SK-N-SH (cell line): ENCODE measurements around the gene CELA3A. TPM values are rescaled to one million over a fixed set of nuclear protein-coding genes. Genes with fewer than 3 reads are reported as not detected.
A peak's percentile ranks its signal among the peaks of the same experiment; 100 is the strongest.

Source experiments
- CTCF ChIA-PET: fragments of 300-600, 350-600 bp; formaldehyde crosslinking; extraction: SDS; loops from one replicate; lab custom pipeline; 2021; lab: Yijun Ruan, JAX
- POLR2A ChIA-PET: fragments of 350-600 bp; sonication (Branson Sonifier 250); formaldehyde crosslinking; extraction: SDS; loops from one replicate; lab custom pipeline; 2020; ENCODE audit warnings: antibody characterized with exemption, inconsistent platforms; lab: Yijun Ruan, JAX
- DNase-seq: peaks from one replicate; pipeline ENCODE4 v3.0.0; 2012
- H2AFZ ChIP-seq: fragments of 200-600 bp; sonication (generic); 2 replicates; pipeline ENCODE4 v1.8.1; 2016; ENCODE audit warnings: antibody characterized with exemption, mild to moderate bottlenecking, low read depth
- H3F3A ChIP-seq: fragments of 200-600 bp; sonication (generic); replicated peaks from 2 replicates; pipeline ENCODE3; 2016; ENCODE audit warnings: antibody characterized with exemption, mild to moderate bottlenecking; ENCODE audit not compliant: insufficient read depth
- H3K27ac ChIP-seq, 2 experiments: fragments of 200-500 bp in 1 of 2; fragments of 200-600 bp in 1 of 2; sonication (Bioruptor generic) in 1 of 2; sonication (generic), shearing (Covaris generic) in 1 of 2; 2 replicates each; pipeline versions ENCODE4 v1.5.1 to v1.6.1; 2014 to 2016; ENCODE audit warnings: low read depth in 2 of 2, inconsistent platforms in 1 of 2, low read length in 1 of 2, mild to moderate bottlenecking in 1 of 2, mixed read lengths in 1 of 2
- H3K27me3 ChIP-seq: fragments of 200-600 bp; sonication (generic), shearing (Covaris generic); 2 replicates; pipeline ENCODE4 v1.6.1; 2016; ENCODE audit warnings: mixed run types; ENCODE audit not compliant: insufficient read depth
- H3K36me3 ChIP-seq, 2 experiments: fragments of 200-500 bp in 1 of 2; fragments of 200-600 bp in 1 of 2; sonication (Bioruptor generic) in 1 of 2; sonication (generic) in 1 of 2; replicated peaks in 1 of 2; 2 replicates each; pipeline versions ENCODE3 to v1.5.1; 2014 to 2016; ENCODE audit warnings: low read length in 1 of 2, mild to moderate bottlenecking in 1 of 2; ENCODE audit not compliant: insufficient read depth in 2 of 2, control insufficient read depth in 1 of 2
- H3K4me1 ChIP-seq, 2 experiments: fragments of 200-500 bp in 1 of 2; fragments of 200-600 bp in 1 of 2; sonication (Bioruptor generic) in 1 of 2; sonication (generic), shearing (Covaris generic) in 1 of 2; 2 replicates each; pipeline versions ENCODE4 v1.5.1 to v1.6.1; 2014 to 2016; ENCODE audit warnings: low read depth in 1 of 2, low read length in 1 of 2, mixed run types in 1 of 2; ENCODE audit not compliant: insufficient read depth in 2 of 2, control insufficient read depth in 1 of 2
- H3K4me2 ChIP-seq: fragments of 200-600 bp; sonication (generic), shearing (Covaris generic); 2 replicates; pipeline ENCODE4 v1.6.1; 2017; ENCODE audit warnings: mixed run types
- H3K4me3 ChIP-seq, 2 experiments: fragments of 200-500 bp in 1 of 2; fragments of 200-600 bp in 1 of 2; sonication (Bioruptor generic) in 1 of 2; sonication (generic), shearing (Covaris generic) in 1 of 2; 2 replicates each; pipeline versions ENCODE4 v1.5.1 to v1.8.1; 2014 to 2016; ENCODE audit warnings: low read depth in 2 of 2, inconsistent platforms in 1 of 2, low read length in 1 of 2, mild to moderate bottlenecking in 1 of 2, mixed read lengths in 1 of 2, moderate library complexity in 1 of 2
- H3K79me2 ChIP-seq: fragments of 200-600 bp; sonication (generic); 2 replicates; pipeline ENCODE4 v1.8.1; 2017; ENCODE audit warnings: mild to moderate bottlenecking; ENCODE audit not compliant: insufficient read depth
- H3K9ac ChIP-seq: fragments of 200-600 bp; sonication (generic); 2 replicates; pipeline ENCODE4 v1.6.1; 2017; ENCODE audit warnings: mixed run types
- H3K9me2 ChIP-seq: fragments of 200-600 bp; sonication (generic); 2 replicates; pipeline ENCODE4 v1.6.1; 2017; ENCODE audit warnings: mixed run types
- H3K9me3 ChIP-seq: fragments of 200-600 bp; sonication (generic); 2 replicates; pipeline ENCODE4 v1.6.1; 2017; ENCODE audit warnings: mixed run types, mild to moderate bottlenecking, moderate library complexity
- H4K20me1 ChIP-seq: fragments of 200-600 bp; sonication (generic); 2 replicates; pipeline ENCODE4 v1.6.1; 2017; ENCODE audit warnings: mild to moderate bottlenecking, mixed run types; ENCODE audit not compliant: insufficient read depth
- ELF1 ChIP-seq: IDR thresholded peaks from 2 replicates; pipeline ENCODE4 v1.4.0; 2012
- EP300 ChIP-seq, 2 experiments: IDR thresholded peaks; 2 replicates each; pipeline versions ENCODE4 v1.4.0 to v1.6.1; 2012; ENCODE audit warnings: borderline replicate concordance in 1 of 2, low read depth in 1 of 2, low read length in 1 of 2
- GABPA ChIP-seq: IDR thresholded peaks from 2 replicates; pipeline ENCODE4 v1.4.0; 2012; ENCODE audit warnings: low read depth, mild to moderate bottlenecking
- MEF2A ChIP-seq: IDR thresholded peaks from 2 replicates; pipeline ENCODE4 v1.4.0; 2012; ENCODE audit warnings: low read depth, borderline replicate concordance
- SIN3A ChIP-seq: IDR thresholded peaks from 2 replicates; pipeline ENCODE4 v1.6.1; 2012; ENCODE audit warnings: low read depth, mild to moderate bottlenecking, low read length, moderate library complexity, borderline replicate concordance
- SMC3 ChIP-seq: IDR thresholded peaks from 2 replicates; pipeline ENCODE4 v1.6.1; 2012; ENCODE audit warnings: low read depth, low read length, improper control_type of control experiment
- TAF1 ChIP-seq: IDR thresholded peaks from 2 replicates; pipeline ENCODE4 v1.6.1; 2012; ENCODE audit warnings: low read depth, mild to moderate bottlenecking, low read length, moderate library complexity, borderline replicate concordance
- YY1 ChIP-seq: IDR thresholded peaks from 2 replicates; pipeline ENCODE4 v1.4.0; 2012; ENCODE audit warnings: low read depth, mild to moderate bottlenecking
- WGBS: methylation state at CpG from one replicate; pipeline ENCODE4 v1.1.6; 2017; ENCODE audit warnings: low lambda C conversion rate; 5-methylcytosine and 5-hydroxymethylcytosine counted together
- polyA plus RNA-seq, 3 experiments: library from polyadenylated mRNA; depleted of rRNA; stranded (reverse); fragments of >200 nt; gene quantifications; 2 replicates each; pipeline ENCODE4 v1.2.3, GENCODE V29; 2012
- TF ChIP-seq, protein P1 (sequence below): IDR thresholded peaks from 2 replicates; pipeline ENCODE4; 2012
- TF ChIP-seq, protein P2 (sequence below): IDR thresholded peaks from 2 replicates; pipeline ENCODE4 v1.4.0; 2012; ENCODE audit warnings: low read depth, borderline replicate concordance

The CELA3A gene
- polyA plus RNA-seq, 1 of the 3 experiments (the other 2 are of a cell fraction) = not detected

DNA sequence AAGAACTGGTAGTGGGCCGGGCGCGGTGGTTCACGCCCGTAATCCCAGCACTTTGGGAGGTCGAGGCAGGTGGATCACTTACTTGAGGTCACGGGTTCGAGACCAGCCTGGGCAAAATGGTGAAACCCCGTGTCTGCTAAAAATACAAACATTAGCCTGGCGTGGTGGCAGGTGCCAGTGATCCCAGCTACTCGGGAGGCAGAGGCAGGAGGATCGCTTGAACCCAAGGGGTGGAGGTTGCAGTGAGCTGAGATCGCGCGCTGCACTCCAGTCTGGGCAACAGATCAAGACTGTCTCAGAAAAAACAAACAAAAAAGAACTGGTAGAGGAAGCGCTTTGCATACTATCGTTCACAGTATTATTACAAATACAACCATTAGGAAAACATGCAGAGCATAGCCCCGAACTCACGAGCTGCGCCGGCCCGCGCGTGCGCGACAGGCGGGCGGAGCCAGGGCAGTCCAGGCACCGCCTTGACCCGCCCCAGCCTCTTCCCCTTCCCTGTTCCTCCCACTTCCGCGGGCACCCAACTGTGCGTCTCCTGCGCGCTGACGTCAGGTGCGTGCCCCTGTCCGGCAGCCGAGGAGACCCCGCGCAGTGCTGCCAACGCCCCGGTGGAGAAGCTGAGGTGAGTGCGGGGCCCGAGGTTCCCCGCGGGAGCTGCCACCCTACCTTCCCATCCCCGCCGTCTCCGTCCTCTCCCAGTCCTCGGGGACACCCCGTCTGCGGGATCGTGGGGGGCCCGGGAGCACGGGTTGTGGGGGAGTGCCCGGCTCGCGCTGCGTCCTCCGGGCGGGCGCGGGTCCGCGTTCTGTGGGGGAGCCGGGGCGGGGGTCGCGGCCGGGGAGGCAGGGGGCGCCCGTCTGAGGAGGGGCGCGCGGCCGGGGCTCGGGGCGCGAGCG is 50.9 kb downstream of the CELA3A start, which contains the start of gene CDC42 (continued):
- peak; percentile 91 for TF ChIP-seq TAF1
- TF ChIP-seq GABPA = peak; percentile 52
- peak; percentile 89 for TF ChIP-seq ELF1

DNA sequence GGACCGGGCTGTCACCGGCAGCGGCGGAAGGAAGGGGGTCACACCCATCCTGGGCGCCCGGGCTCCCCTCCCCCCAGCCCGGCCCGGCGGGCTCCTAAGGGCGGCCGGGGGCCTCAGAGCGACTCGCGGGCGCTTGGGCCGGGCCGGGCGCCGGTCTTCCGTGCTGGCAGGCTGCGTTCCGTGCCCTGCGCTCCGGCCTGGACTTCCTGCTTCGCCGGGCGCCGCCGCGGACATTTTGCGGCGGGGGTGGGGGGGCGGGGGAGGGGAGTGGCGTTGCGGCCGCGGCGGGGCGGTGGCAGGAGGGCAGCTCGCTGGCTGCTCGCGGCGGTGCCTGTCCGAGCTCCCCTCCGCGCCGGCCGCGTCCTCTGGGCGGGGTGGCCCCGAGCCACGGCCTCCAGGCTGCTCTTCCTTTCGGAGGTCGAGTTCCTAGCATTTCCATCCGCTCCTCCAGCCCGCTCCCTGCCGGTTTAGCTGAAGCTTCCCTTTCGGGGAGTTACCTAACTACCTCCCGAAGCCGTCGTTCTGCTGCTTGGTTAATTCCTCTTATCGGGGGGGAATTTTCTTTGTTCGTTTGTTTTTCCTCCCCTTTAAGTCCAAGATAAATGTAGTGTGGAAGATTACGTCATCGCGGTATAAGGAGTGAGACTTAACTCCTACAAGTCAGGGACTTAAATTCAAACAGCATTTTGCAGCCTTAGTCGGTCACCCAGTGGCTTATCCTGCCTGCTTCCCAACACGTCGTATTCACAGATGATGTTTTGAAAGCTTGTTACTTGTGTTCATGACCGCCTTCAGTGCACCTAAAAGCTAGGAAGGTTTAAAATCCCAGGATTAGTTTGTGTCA is 51.8 kb downstream of the CELA3A start:
- Histone ChIP-seq H3K79me2 (peaks cover 55% of the 10 kb centered on the region), H3K4me2 (peak overlapping the region; percentile 94), H3K27ac (peak overlapping the region; percentile 88 to 92), H3F3A (peaks cover 10% of the 10 kb centered on the region), H3K9me3 (no peaks in the 10 kb centered on the region), H3K9ac (peak overlapping the region; percentile 99), H4K20me1 (peaks cover 49% of the 10 kb centered on the region), H3K4me1 (peaks cover 0 to 5% of the 10 kb centered on the region in 2 experiments; a peak in 3 of 4 replicates)
- peak; percentile 88 for DNase-seq
- POLR2A ChIA-PET = interaction anchor here (0.6 to 2.8 kb wide), 5 partner anchors 21 to 398 kb away, joined by 3 to 29 read pairs (median 3); no protein-coding TSS in a partner anchor
- 2% methylated on average over 21 of the region's 70 CpGs for WGBS
- TF ChIP-seq GABPA (no peak), SIN3A (0 out of 2 replicates have a peak, but pooled peaks have one; percentile 7), MEF2A (no peak), TAF1 (peak; percentile 63; the same call in 1 of the 2 replicates), EP300 (IDR thresholded peaks at IDR 0.05; ENCODE audit: borderline replicate concordance in 1 of 2, low read depth in 1 of 2, low read length in 1 of 2) (no peak), SMC3 (no peak), YY1 (no peak)
- TF ChIP-seq, protein P1, sequence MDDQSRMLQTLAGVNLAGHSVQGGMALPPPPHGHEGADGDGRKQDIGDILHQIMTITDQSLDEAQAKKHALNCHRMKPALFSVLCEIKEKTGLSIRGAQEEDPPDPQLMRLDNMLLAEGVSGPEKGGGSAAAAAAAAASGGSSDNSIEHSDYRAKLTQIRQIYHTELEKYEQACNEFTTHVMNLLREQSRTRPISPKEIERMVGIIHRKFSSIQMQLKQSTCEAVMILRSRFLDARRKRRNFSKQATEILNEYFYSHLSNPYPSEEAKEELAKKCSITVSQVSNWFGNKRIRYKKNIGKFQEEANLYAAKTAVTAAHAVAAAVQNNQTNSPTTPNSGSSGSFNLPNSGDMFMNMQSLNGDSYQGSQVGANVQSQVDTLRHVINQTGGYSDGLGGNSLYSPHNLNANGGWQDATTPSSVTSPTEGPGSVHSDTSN = no peak
- TF ChIP-seq, protein P2, sequence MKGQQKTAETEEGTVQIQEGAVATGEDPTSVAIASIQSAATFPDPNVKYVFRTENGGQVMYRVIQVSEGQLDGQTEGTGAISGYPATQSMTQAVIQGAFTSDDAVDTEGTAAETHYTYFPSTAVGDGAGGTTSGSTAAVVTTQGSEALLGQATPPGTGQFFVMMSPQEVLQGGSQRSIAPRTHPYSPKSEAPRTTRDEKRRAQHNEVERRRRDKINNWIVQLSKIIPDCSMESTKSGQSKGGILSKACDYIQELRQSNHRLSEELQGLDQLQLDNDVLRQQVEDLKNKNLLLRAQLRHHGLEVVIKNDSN = no peak
- TF ChIP-seq, all 33 proteins: peak for 2
- Histone ChIP-seq H3K36me3 (peaks cover 2 to 30% of the 10 kb centered on the region in 2 experiments), H3K9me2 (no peaks in the 10 kb centered on the region), H2AFZ (no peak overlapping the region), H3K27me3 (no peaks in the 10 kb centered on the region), H3K4me3 (peak overlapping the region; percentile 70 to 86)
- CTCF ChIA-PET = interaction anchor here (1.0 to 1.7 kb wide), 3 partner anchors 19 to 52 kb away, joined by 3 to 7 read pairs (median 4); no protein-coding TSS in a partner anchor
